Measurements from ENCODE around the gene SHMT2.

DNA sequence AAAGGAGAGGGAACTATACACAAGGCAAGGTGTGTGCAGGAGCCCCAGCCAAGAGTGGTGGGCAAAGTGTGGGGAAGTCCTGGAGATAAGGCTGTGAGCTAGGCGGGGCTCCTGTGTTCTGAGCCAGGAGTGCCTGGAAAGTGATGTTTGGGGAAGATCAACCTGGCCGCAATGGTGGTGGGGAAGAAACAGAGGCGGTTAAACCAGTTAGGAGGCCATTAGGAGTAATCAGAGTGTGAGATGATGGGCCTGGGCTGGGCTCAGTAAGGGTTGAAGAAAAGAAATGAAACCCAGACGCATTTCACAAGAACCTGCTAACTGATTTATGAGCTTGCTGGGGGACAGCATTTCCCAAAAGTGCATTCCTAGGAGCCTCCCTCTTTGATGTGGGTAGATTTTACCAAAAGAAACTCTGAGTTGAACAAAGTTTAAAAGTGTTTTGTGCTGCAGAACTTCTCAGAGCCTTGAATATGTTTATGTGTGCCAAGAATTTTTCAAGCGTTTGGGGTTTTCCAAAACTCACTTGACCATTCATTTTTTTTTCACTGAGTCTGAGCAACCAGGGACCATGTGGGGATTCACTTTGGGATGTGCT, 47.9 kb upstream of the SHMT2 start:
- no peak for TF ChIP-seq ZNF317 (CRISPR knock-in tag; IDR thresholded peaks at IDR 0.05; ENCODE audit: borderline replicate concordance, low read depth)
- no peak for TF ChIP-seq FOXP1 (CRISPR knock-in tag; IDR thresholded peaks at IDR 0.05; ENCODE audit: borderline replicate concordance)
- no peak for TF ChIP-seq ZNF138 (CRISPR knock-in tag; conservative IDR thresholded peaks at IDR 0.05)
- TF ChIP-seq, protein P1, sequence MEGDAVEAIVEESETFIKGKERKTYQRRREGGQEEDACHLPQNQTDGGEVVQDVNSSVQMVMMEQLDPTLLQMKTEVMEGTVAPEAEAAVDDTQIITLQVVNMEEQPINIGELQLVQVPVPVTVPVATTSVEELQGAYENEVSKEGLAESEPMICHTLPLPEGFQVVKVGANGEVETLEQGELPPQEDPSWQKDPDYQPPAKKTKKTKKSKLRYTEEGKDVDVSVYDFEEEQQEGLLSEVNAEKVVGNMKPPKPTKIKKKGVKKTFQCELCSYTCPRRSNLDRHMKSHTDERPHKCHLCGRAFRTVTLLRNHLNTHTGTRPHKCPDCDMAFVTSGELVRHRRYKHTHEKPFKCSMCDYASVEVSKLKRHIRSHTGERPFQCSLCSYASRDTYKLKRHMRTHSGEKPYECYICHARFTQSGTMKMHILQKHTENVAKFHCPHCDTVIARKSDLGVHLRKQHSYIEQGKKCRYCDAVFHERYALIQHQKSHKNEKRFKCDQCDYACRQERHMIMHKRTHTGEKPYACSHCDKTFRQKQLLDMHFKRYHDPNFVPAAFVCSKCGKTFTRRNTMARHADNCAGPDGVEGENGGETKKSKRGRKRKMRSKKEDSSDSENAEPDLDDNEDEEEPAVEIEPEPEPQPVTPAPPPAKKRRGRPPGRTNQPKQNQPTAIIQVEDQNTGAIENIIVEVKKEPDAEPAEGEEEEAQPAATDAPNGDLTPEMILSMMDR (IDR thresholded peaks at IDR 0.05) = no peak
- no peak for TF ChIP-seq EMX1 (CRISPR knock-in tag; IDR thresholded peaks at IDR 0.05)
- TF ChIP-seq, protein P2, sequence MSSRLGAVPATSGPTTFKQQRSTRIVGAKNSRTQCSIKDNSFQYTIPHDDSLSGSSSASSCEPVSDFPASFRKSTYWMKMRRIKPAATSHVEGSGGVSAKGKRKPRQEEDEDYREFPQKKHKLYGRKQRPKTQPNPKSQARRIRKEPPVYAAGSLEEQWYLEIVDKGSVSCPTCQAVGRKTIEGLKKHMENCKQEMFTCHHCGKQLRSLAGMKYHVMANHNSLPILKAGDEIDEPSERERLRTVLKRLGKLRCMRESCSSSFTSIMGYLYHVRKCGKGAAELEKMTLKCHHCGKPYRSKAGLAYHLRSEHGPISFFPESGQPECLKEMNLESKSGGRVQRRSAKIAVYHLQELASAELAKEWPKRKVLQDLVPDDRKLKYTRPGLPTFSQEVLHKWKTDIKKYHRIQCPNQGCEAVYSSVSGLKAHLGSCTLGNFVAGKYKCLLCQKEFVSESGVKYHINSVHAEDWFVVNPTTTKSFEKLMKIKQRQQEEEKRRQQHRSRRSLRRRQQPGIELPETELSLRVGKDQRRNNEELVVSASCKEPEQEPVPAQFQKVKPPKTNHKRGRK (CRISPR knock-in tag; IDR thresholded peaks at IDR 0.05; ENCODE audit: borderline replicate concordance) = no peak
